Right kidney (tissue), 9 donors: ENCODE results near the gene ASNSD1.
A peak's percentile ranks its signal among the peaks of the same experiment; 100 is the strongest.

ENCODE experiments used
- DNase-seq: peaks from one replicate; pipeline ENCODE4 v3.0.0-alpha.2; 2016
- long read RNA-seq, 8 donors: transcript quantifications; one replicate each; lab custom pipeline, GENCODE V29; 2026

Gene ASNSD1
- long read RNA-seq, donor 1, transcript ASNSD1-209 (4 exons, 581 nt): minor isoform, 10 of 47 reads
- long read RNA-seq, donor 1, transcript ASNSD1-201 (6 exons, 2,450 nt): major isoform, 15 of 47 reads
- long read RNA-seq, donor 1, partial matches to known transcripts: 15 of 47 reads
- long read RNA-seq, donor 1, other reads (novel, unspliced or antisense): 6 of 47 reads
- long read RNA-seq, donor 2, transcript ASNSD1-209 (4 exons, 581 nt): minor isoform, 6 of 22 reads
- long read RNA-seq, donor 2, transcript ASNSD1-201 (6 exons, 2,450 nt): major isoform, 10 of 22 reads
- long read RNA-seq, donor 2, partial matches to known transcripts: 5 of 22 reads
- long read RNA-seq, donor 2, other reads (novel, unspliced or antisense): 0 of 22 reads
- long read RNA-seq, donor 3, transcript ASNSD1-201 (6 exons, 2,450 nt): major isoform, 10 of 14 reads
- long read RNA-seq, donor 3, partial matches to known transcripts: 0 of 14 reads
- long read RNA-seq, donor 3, other reads (novel, unspliced or antisense): 0 of 14 reads
- long read RNA-seq, donor 4, transcript ASNSD1-209 (4 exons, 581 nt): major isoform, 12 of 28 reads
- long read RNA-seq, donor 4, transcript ASNSD1-201 (6 exons, 2,450 nt): minor isoform, 9 of 28 reads
- long read RNA-seq, donor 4, partial matches to known transcripts: 6 of 28 reads
- long read RNA-seq, donor 4, other reads (novel, unspliced or antisense): 0 of 28 reads
- long read RNA-seq, donor 5, transcript ASNSD1-201 (6 exons, 2,450 nt): major isoform, 14 of 19 reads
- long read RNA-seq, donor 5, partial matches to known transcripts: 0 of 19 reads
- long read RNA-seq, donor 5, other reads (novel, unspliced or antisense): 0 of 19 reads
- long read RNA-seq, donor 6, partial matches to known transcripts: 10 of 18 reads
- long read RNA-seq, donor 6, other reads (novel, unspliced or antisense): 0 of 18 reads
- long read RNA-seq, donor 7, transcript ASNSD1-209 (4 exons, 581 nt): minor isoform, 7 of 18 reads
- long read RNA-seq, donor 7, transcript ASNSD1-201 (6 exons, 2,450 nt): major isoform, 8 of 18 reads
- long read RNA-seq, donor 7, partial matches to known transcripts: 0 of 18 reads
- long read RNA-seq, donor 7, other reads (novel, unspliced or antisense): 0 of 18 reads
- long read RNA-seq, donor 8, transcript ASNSD1-201 (6 exons, 2,450 nt): major isoform, 8 of 25 reads
- long read RNA-seq, donor 8, partial matches to known transcripts: 10 of 25 reads
- long read RNA-seq, donor 8, other reads (novel, unspliced or antisense): 0 of 25 reads

GRCh38 chr2:189661148-189661956 is at the start of gene ASNSD1:
Gene ASNSD1, plus strand, starts transcription at chr2:189661459. Its CDS starts 4,674 bp downstream, at chr2:189666133.
- DNase-seq: peak; percentile 90

- DNase-seq: no peak
Observed at GRCh38 chr2:189613077-189613636, 48.1 kb upstream of the ASNSD1 start.

- no peak for DNase-seq
Observed at GRCh38 chr2:189613650-189614420, 47.4 kb upstream of the ASNSD1 start.

- DNase-seq: no peak
Observed at GRCh38 chr2:189614585-189614984, 46.7 kb upstream of the ASNSD1 start.

GRCh38 chr2:189618197-189618596 is 43.1 kb upstream of the ASNSD1 start:
- DNase-seq: no peak

GRCh38 chr2:189621781-189622180 is 39.5 kb upstream of the ASNSD1 start:
- no peak for DNase-seq

- DNase-seq: no peak
Observed at GRCh38 chr2:189623049-189623448, 38.2 kb upstream of the ASNSD1 start.

GRCh38 chr2:189624648-189625355 is 36.5 kb upstream of the ASNSD1 start:
- no peak for DNase-seq

- DNase-seq: no peak
Observed at GRCh38 chr2:189625636-189626035, 35.6 kb upstream of the ASNSD1 start.

- DNase-seq: no peak
Observed at GRCh38 chr2:189627789-189628188, 33.5 kb upstream of the ASNSD1 start.

- DNase-seq: no peak
Observed at GRCh38 chr2:189628817-189629530, 32.3 kb upstream of the ASNSD1 start.

GRCh38 chr2:189629531-189630453 is 31.5 kb upstream of the ASNSD1 start:
- DNase-seq: peak; percentile 20

GRCh38 chr2:189631849-189632248 is 29.4 kb upstream of the ASNSD1 start:
- no peak for DNase-seq

- DNase-seq: no peak
Observed at GRCh38 chr2:189633392-189633811, 27.9 kb upstream of the ASNSD1 start.

- DNase-seq: no peak
Observed at GRCh38 chr2:189635353-189635752, 25.9 kb upstream of the ASNSD1 start.

GRCh38 chr2:189638301-189639006 is 22.8 kb upstream of the ASNSD1 start:
- no peak for DNase-seq

- DNase-seq: no peak
Observed at GRCh38 chr2:189639007-189639609, 22.2 kb upstream of the ASNSD1 start.
